Measurements from ENCODE around the gene ARL4D.

The ARL4D gene

DNA sequence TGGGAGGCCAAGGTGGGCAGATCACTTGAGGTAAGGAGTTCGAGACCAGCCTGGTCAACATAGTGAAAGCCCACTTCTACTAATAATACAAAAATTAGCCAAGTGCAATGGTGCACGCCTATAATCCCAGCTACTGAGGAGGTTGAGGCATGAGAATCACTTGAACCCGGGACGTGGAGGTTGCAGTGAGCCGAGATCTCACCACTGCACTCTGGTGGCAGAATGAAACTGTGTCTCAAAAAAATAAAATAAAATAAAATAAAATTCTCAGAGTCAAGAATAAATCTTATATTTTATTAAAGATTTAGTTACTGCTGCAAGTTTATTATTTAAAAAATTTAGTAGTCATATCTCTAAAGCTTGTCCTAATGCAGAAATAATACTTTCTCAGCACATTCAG lies 29.7 kb downstream of the ARL4D start:
- CTCF ChIA-PET: interaction anchor here (0.7 kb wide), 1 partner anchor 16 kb away, joined by 4 read pairs; no protein-coding TSS in a partner anchor

GRCh38 chr17:43430936-43431713 lies 32.3 kb downstream of the ARL4D start:
- TF ChIP-seq, protein P1, sequence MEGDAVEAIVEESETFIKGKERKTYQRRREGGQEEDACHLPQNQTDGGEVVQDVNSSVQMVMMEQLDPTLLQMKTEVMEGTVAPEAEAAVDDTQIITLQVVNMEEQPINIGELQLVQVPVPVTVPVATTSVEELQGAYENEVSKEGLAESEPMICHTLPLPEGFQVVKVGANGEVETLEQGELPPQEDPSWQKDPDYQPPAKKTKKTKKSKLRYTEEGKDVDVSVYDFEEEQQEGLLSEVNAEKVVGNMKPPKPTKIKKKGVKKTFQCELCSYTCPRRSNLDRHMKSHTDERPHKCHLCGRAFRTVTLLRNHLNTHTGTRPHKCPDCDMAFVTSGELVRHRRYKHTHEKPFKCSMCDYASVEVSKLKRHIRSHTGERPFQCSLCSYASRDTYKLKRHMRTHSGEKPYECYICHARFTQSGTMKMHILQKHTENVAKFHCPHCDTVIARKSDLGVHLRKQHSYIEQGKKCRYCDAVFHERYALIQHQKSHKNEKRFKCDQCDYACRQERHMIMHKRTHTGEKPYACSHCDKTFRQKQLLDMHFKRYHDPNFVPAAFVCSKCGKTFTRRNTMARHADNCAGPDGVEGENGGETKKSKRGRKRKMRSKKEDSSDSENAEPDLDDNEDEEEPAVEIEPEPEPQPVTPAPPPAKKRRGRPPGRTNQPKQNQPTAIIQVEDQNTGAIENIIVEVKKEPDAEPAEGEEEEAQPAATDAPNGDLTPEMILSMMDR (conservative IDR thresholded peaks at IDR 0.05; ENCODE audit: low read depth): no peak
- no peak for DNase-seq (ENCODE audit: low spot score)
- CTCF ChIA-PET: interaction anchor here (0.6 kb wide), 1 partner anchor 33 kb away, joined by 3 read pairs; no protein-coding TSS in a partner anchor
- POLR2A ChIA-PET (ENCODE audit: low non-redundant PET): no interaction called here
- H3K27ac ChIP-seq: no peak overlapping the region

More for the DNA sequence above, 29.7 kb downstream of the ARL4D start:
- no peak for DNase-seq (ENCODE audit: low spot score)
- POLR2A ChIA-PET (ENCODE audit: low non-redundant PET): no interaction called here
- no peak overlapping the region for H3K27ac ChIP-seq
- TF ChIP-seq, protein P1 (conservative IDR thresholded peaks at IDR 0.05; ENCODE audit: low read depth): 0 out of 2 replicates have a peak, but pooled peaks have one; percentile 20

- DNase-seq (ENCODE audit: low spot score): no peak
- ChIA-PET POLR2A (ENCODE audit: low non-redundant PET) (no interaction called here), CTCF (interaction anchor here (0.6 kb wide), 2 partner anchors 31 to 34 kb away, joined by 3 read pairs; no protein-coding TSS in a partner anchor)
- TF ChIP-seq, protein P1 (conservative IDR thresholded peaks at IDR 0.05; ENCODE audit: low read depth): no peak
- H3K27ac ChIP-seq: no peak overlapping the region; the same call in 1 of the 2 replicates
These were observed 33.1 kb downstream of the ARL4D start for GRCh38 chr17:43431714-43432523.

GRCh38 chr17:43434902-43435319 lies 36.1 kb downstream of the ARL4D start:
- ChIA-PET CTCF (interaction anchor here (0.8 kb wide), 1 partner anchor 10 kb away, joined by 3 read pairs; no protein-coding TSS in a partner anchor), POLR2A (ENCODE audit: low non-redundant PET) (interaction anchor here (0.6 kb wide), 1 partner anchor 36 kb away, joined by 8 read pairs; the partner anchor contains the start of gene ARL4D)
- TF ChIP-seq, protein P1 (conservative IDR thresholded peaks at IDR 0.05; ENCODE audit: low read depth): no peak
- DNase-seq (ENCODE audit: low spot score): no peak
- peak overlapping the region; percentile 66; the same call in 1 of the 2 replicates for H3K27ac ChIP-seq

DNA sequence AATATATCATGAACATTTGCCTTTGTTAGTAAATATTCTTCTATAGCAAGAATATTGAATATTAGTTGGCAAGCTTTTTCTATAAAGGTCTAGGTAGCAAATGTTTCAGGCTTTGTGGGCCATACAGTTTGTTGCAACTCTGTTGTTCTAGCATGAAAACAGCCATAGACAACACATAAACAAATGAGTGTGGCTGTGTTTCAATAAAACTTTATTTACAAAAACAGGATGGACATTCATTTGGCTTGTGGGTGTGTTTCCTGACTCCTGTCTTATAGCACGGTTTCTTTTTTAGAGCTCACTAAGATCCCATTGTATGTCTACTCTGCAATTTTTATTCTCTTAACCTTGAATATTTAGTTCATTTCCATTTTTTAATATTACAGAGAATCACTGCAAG lies 39.0 kb downstream of the ARL4D start:
- ChIA-PET CTCF (no interaction called here), POLR2A (ENCODE audit: low non-redundant PET) (interaction anchor here (0.6 kb wide), 1 partner anchor 9 kb away, joined by 3 read pairs; no protein-coding TSS in a partner anchor)
- no peak for DNase-seq (ENCODE audit: low spot score)
- TF ChIP-seq, protein P1 (conservative IDR thresholded peaks at IDR 0.05; ENCODE audit: low read depth): no peak
- no peak overlapping the region for H3K27ac ChIP-seq

DNA sequence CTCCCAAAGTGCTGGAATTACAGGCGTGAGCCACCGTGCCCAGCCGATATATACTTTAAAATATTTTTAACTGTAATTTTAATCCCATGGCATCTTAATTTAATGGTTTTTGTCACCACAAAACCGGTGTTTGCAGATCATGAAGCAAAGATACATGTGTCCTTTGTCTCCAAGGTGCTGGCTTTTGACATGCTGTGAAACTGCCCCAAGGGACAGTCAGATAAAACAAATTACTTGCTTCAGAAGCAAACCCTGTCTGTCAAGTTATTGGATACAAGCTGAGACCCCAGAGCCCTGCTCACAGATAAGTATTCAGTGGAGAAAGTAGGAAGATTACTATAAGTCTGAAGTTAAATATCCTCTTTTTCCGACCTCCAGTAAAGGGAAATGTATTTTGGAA lies 39.8 kb downstream of the ARL4D start:
- DNase-seq (ENCODE audit: low spot score): no peak
- TF ChIP-seq, protein P1 (conservative IDR thresholded peaks at IDR 0.05; ENCODE audit: low read depth): no peak
- ChIA-PET POLR2A (ENCODE audit: low non-redundant PET) (no interaction called here), CTCF (interaction anchor here (0.6 kb wide), 1 partner anchor 414 kb away, joined by 5 read pairs; no protein-coding TSS in a partner anchor)
- no peak overlapping the region for H3K27ac ChIP-seq

Measured in RWPE1 (cell line).